ENCODE data around the gene PHLPP1. TPM values are rescaled to one million over a fixed set of nuclear protein-coding genes. Genes with fewer than 3 reads are reported as not detected.

Gene PHLPP1
- total RNA-seq, 1 donor from 2014 or later: 29.6 TPM

GRCh38 chr18:63022429-63023022 is 307.2 kb downstream of the PHLPP1 start:
- Mint-ChIP-seq H3K4me1 (no peaks in the 10 kb centered on the region), H3K27ac (ENCODE audit: unreplicated experiment) (no peak overlapping the region), H3K9me3 (peaks cover 5% of the 10 kb centered on the region), H3K27me3 (ENCODE audit: low read depth) (peaks cover 11% of the 10 kb centered on the region), H3K4me3 (no peak overlapping the region), H3K36me3 (ENCODE audit: low read depth) (peaks cover 5% of the 10 kb centered on the region)
- TF ChIP-seq CTCF (conservative IDR thresholded peaks at IDR 0.05): peak; percentile 61
- DNase-seq (ENCODE audit: low read depth, low spot score): peak; percentile 36

- Mint-ChIP-seq H3K9me3 (peaks cover 3% of the 10 kb centered on the region), H3K36me3 (ENCODE audit: low read depth) (no peaks in the 10 kb centered on the region), H3K4me1 (no peaks in the 10 kb centered on the region), H3K4me3 (no peak overlapping the region), H3K27ac (ENCODE audit: unreplicated experiment) (no peak overlapping the region), H3K27me3 (ENCODE audit: low read depth) (peaks cover 6% of the 10 kb centered on the region)
- TF ChIP-seq CTCF (conservative IDR thresholded peaks at IDR 0.05): peak; percentile 42
- no peak for DNase-seq (ENCODE audit: low read depth, low spot score)
Observed at GRCh38 chr18:63025251-63026090, 310.1 kb downstream of the PHLPP1 start.

GRCh38 chr18:63028380-63028779 is 313.0 kb downstream of the PHLPP1 start:
- no peak overlapping the region for H3K27ac Mint-ChIP-seq (ENCODE audit: unreplicated experiment)
- no peak overlapping the region for H3K4me3 Mint-ChIP-seq
- H3K27me3 Mint-ChIP-seq (ENCODE audit: low read depth): no peaks in the 10 kb centered on the region
- H3K36me3 Mint-ChIP-seq (ENCODE audit: low read depth): no peaks in the 10 kb centered on the region
- no peak for DNase-seq (ENCODE audit: low read depth, low spot score)
- H3K4me1 Mint-ChIP-seq: no peaks in the 10 kb centered on the region
- TF ChIP-seq CTCF (conservative IDR thresholded peaks at IDR 0.05): no peak
- H3K9me3 Mint-ChIP-seq: peaks cover 3% of the 10 kb centered on the region

Other genes starting within 250 kb of the PHLPP1 start
- gene ZCCHC2, start 192.5 kb upstream of the PHLPP1 start, total RNA-seq: 14.3 and 14.7 TPM in 2 replicates